CD4-positive, alpha-beta T cell treated with Interleukin-4 for 1 hour (primary cell): ENCODE measurements around the gene FCRLA.
"Not testable (repeated sequence)": the region's sequence is repeated elsewhere in the genome, so short reads cannot be mapped to it uniquely, and the experiment has no call there.

Source experiments
- DNase-seq, 2 donors: peaks; one replicate each; pipeline ENCODE4 v3.0.0-alpha.2; 2020 to 2022

Gene FCRLA

DNA sequence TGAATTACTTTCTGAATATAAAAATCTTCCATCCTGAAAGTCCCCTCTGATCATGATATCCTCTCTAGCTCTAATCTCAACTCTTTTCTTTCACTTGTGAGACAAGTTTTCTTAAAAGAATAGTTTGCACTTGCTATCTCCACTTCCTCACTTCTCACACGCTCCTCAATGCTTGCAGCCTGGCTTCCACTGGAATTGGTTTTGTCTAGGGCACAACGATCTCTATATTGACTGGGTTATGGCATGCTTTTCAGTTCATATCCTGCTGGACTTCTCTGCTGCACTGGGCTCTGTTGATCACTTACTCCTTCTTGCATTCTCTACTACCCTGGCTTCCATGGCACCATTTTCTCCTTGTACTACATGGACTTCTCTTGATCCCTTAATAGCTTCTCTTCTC lies 474 bp downstream of the FCRLA start:
- DNase-seq = no peak

DNA sequence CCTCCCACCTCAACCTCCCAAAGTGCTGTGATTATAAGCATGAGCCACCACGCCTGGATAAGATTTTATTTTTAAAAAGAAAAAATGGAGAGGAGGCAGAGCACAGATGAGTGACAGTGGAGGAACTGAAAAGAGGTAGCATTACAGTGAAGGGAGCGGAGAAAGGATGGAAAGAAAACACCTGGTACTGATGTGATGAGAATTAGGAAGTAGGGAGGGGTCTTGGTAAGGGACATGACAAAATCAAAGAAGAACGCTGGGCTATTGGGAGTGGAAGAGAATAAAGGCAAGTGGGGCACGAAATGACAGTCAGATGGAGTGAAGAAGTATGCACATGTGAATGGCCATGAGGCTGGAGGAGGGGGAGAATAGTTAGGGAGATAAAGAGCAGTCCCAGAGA lies 2.3 kb downstream of the FCRLA start:
- no peak for DNase-seq

DNA sequence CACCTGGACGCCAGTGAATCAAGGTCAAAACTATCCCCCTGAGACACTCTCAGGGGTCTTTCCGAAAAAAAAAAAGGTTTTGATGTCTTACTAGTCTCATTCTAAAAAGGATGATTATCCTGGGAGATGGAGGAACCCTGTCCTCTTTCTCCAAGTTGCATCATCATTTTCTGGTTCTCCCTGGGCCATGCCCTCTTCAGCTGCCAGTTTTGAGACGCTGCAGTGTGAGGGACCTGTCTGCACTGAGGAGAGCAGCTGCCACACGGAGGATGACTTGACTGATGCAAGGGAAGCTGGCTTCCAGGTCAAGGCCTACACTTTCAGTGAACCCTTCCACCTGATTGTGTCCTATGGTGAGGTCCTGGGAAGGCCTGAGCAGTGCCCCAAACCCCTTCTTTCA lies 3.5 kb downstream of the FCRLA start:
- no peak for DNase-seq

DNA sequence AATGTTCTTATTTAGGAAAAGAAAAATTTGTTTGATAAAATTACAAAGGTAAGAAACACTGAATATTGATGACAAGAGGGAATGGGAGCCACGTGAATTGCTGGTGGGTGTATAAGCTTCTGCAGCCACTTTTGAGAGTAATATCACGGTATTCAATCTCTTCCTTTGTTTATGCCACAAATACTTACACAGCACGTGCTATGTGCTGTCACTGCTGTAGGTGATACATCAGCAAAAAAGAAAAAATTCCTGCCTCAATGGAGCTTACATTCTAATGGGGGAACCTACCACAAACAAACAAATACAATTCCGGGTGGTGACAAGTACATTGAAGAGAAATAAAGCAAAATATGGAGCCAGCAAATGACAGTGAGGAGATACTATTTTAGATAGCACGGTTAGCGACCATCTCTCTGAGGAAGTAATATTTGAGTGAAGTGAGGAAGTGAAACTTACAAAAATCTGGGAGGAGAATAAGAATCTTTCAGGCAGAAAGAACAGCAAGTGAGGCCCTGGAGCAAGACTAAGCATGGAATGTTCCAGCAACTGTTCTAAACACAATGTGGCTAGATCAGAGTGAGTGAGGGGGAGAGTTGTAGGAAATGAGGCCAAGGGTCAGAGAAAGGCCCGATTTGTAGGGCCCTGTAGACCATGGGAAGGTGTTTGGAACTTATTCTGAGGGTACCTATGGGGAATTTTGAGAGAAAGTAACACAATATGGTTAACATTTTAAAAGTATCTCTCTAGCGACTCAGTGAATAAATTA lies 11.7 kb downstream of the FCRLA start:
- DNase-seq = no peak

DNA sequence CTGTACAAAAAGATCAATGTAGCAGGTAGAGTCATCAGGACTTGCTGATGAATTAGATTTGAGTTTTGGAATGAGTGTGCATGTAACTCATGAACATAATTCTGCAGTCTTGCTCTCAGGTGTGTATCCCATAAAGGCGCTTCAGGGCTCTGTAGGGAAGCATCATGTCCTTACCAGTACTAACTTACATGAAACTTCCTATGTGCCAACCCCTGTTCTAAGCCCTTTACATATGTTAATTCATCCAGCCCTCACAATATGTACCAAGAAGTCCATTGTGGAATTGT lies 12.2 kb downstream of the FCRLA start:
- no peak for DNase-seq

DNA sequence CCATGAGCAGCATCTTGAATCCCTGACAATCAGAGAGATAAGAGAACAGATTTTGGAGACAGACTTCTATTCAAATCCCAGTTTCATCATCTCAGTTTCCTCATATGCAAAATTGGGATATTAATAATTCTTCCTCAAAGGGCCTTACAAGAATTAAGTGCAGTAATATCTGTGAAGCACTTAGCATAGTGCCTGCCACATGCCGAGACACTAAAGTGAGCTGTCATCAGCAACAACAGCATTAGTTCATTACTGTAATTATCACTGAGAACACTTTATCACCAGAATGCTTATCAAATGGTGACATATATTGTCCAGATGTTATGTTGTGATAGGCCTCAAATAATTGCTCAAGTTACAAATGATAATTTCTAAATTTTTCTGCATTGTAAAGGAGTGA lies 13.4 kb downstream of the FCRLA start:
- no peak for DNase-seq

DNA sequence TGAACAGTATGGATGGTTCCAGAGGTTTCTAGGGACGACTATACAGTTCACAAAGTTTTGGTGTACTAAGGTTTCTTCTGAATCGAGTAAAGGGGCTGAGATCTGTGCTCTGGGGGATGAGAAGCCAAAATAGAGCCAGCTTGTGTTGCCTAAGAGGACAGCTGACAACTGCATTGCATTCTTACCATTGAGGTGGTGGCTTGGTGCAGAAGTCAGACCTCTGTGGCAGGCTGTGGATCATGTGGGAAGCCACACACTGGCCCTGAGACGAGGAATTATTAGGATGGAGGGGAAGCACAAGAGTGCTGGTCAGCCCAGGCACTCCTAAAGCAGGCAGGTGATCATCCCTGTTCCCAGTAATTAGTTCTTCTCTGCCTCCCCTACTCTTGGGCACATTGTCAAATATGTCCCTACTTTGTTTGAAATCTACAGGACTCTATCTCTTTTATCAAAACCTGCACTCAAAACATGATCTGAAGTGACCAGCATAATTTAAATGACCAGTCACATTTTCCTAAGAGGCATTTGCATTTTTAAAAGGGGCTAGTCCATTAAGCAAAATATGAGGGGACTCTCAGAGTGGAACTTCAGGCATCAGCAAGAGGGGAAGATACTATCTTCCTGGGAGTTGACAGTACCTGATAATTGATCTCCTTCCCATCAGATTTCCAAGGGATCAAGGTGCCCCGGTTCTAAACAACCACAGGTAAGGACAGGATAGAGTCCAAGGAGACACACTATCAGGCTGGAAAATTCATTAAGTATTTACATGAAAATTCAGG lies 14.1 kb downstream of the FCRLA start, which contains the start of gene FCRLB:
TSS of gene FCRLB (plus strand) at position 589 of the 782 bp plus-strand sequence. CDS start 1,129 bp downstream, outside the sequence.
- DNase-seq = no peak

DNA sequence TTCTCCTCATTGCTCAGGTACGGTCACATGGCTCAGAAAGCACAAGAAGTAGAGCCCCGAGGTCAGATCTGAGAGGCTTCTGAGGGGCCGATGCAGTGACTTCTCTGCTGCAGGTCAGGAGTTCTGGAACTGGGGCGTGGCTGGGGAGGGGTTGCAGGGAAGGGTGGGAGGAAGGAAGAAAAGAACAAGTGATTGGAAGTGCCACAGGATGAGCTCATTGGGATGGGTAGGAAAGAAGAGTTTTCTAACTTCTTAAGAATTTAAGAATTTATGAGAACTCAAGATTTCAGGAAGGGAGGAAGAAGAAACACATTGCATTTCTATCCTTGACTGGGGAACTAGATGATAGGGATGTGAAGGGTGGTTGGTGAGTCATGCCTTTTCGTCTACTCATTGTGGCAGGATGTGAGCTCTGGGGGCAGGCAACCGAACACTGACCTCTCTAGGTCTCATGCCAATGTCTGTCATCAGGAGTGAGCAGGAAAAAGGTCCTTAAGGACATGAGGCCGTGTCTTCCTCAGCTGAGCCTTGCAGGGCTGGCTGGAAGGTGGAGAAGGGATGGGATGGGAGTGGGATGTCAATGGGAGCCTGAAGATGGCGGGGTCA lies 14.8 kb downstream of the FCRLA start:
- peak in 1 of 2 donors; percentile 56 for DNase-seq

DNA sequence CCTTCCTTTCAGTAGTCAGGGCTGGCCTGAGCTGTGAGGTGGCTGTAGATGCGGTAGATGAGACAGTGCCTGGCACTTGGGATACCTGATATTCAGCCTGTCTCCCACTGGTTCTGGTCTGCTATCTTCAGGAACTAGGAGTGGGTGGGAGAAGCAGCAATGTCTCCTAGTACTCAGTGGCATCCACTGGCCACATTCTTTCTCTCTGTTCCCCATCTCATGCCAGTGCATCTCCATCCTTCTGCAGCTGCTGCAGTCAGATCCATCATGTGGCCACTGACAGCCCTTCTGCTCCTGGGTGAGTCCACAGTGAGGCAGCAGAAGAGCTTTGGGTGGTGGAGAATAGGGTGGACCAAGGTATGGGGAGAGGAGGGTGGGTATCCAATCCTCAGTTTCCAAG lies 15.4 kb downstream of the FCRLA start:
- no peak for DNase-seq

DNA sequence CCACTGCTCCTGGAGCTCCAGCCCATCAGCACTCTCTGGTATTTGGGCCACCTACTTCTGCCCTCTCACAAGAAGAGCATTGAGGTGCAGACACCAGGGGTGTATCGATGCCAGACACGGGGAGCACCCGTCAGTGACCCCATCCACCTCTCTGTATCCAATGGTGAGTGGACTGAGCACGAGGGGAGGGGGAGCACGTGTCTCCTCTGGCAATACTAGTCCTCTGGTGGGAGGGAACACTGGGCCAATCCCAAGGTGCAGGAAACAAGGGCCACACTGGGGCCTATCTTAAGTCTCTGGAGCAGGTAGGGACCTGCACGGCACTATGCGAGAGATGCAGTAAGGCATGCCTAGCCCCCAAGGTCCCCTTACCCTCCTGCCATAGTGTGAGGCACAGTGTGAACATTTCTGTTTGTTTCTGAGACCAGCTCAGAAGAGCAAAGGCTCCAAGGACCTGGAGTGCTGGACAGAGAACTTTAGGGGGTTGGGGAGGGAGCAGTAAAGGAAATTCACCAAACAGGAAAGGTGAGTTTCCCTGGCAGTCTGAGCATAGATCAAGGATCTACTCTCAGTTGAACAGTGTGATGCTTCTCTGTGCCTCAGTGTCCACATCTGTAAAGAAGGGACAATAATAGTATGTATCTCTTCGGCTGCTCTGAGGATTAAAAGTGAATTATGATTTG lies 16.6 kb downstream of the FCRLA start:
- no peak for DNase-seq

DNA sequence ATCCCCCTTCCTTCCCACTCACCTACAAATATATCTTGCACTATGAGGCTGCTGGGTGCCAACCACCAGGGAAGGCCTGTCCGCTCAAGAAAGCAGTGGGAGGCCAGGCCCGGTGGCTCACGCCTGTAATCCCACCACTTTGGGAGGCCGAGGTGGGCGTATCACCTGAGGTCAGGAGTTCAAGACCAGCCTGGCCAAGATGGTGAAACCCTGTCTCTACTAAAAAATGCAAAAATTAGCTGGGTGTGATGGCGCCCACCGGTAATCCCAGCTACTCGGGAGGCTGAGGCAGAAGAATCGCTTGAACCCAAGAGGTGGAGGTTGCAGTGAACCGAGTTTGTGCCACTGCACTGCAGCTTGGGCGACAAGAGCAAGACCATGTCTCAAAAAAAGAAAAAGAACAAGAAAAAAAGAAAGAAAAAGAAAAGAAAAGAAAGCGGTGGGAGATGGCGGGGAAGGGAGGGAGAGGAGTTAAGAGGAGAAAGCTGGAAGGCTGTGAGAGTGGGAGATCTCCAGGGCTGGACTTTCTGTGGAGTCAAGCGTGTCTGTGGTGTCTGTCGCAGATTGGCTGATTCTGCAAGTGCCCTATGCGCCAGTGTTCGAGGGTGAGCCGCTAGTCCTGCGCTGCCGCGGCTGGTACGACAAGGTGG lies 18.4 kb downstream of the FCRLA start:
- not testable (repeated sequence) for DNase-seq

DNA sequence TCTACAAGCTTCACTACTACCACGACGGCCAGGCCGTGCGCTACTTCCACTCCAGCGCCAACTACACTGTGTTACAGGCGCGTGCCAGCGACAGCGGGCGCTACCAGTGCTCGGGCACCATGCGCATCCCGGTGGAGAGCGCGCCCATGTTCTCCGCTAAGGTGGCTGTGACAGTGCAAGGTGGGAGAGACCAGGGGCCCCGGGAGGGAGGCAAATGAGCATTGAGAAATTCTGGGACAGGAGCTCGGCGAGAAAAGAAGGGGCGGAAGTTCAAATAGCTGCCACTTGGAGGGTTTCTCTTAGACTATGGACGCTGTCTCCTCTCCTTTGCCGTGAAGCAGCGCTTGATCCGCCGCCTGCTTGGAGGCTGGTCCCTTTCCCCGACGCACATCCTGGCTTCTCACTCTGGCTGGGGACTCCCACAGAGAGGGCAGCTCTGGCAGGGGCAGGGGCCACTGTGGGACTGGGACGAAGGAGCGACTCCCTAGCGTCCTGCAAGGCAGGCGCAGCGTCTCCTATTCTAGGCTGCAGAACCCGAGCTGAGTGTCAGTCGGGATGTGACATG lies 19.0 kb downstream of the FCRLA start:
- DNase-seq = peak in 1 of 2 donors; percentile 28

DNA sequence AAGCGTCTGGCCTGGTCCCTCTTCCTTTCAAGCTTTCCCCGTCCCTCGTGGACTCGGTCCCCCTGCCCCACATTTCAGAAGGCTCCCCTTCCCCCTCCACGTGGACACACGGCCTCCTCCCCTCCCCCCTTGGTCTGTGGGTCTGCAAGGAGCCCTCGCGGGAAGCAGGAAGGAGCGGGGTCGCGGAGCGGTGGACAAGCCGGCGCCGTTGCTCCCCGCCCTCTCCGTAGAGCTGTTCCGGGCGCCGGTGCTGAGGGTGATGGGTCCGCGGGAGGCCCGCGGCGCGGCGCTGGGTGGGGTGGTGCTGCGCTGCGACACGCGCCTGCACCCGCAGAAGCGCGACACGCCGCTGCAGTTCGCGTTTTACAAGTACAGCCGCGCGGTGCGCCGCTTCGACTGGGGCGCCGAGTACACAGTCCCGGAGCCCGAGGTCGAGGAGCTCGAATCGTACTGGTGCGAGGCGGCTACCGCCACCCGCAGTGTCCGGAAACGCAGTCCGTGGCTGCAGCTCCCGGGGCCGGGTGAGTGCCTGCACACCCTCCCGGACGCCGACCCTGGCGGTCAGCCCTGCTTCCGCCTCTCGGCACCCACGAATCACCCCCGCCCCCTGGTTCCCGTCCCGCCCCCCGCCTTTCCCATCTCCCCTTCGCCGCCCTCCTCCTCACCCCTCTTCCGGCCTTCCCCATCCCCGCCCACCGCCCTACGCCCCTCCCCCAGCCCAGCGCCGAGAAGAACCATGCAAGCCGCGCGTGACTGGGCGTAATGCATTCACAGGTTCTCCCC lies 19.6 kb downstream of the FCRLA start:
- peak; percentile 76 to 79 for DNase-seq

DNA sequence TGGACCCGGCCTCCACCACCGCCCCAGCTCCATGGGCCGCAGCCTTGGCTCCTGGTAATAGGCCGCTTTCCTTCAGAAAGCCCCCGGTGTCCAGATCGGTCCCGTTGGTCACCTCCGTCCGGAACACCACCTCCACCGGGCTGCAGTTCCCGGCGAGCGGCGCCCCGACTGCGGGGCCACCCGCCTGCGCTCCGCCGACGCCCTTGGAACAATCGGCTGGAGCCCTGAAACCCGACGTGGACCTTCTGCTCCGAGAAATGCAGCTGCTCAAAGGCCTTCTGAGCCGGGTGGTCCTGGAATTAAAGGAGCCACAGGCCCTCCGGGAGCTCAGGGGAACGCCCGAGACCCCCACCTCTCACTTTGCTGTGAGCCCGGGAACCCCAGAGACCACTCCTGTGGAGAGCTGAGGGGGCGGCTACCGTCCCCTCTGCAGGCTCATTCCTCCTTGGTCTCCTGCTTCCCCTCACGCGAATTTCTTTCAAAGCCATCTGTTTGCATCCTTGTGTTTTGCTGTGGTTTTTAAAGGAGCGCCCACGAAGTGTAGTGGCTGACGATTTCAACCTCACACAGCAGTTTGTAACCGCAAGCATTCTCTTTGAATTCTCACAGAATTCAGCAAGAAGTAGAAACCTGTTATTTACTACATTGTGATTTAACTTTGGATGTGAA lies 20.4 kb downstream of the FCRLA start:
- peak; percentile 32 to 67 for DNase-seq

DNA sequence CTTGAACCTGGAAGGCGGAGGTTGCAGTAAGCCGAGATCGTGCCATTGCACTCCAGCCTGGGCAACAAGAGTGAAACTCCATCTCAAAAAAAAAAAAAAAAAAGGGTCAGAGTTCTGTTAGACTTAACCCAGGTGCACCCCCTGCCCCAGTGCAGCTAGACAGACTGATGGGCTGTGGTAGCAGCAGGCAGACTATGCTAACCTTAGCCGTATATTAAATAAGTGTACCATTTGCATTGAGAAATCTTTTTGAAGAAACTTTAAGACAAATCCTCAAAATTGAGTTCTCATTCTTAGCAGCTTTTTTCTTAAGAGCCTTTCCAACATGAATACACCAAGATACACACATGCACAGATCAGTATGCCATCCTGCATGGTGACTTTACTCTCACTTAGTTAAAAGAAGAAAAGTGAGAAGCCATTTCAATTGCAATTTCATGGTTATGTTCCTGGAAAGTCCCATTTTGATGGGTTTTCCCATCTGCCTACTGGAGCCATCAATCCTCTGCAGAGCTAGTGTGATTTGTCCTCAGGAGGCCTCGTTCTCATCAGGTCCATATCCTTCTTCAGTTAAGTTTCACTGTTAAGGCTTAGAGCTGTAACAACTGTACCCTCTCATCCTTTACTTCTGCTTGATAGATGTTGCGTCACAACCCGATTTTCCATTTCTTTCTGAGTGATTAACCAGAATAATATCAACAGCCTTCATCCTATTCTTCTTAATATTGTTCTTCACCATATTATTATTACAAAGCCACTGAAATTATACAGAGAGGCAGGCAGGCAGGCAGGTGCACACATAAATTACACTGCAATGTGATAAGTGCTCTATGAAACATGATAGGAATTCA lies 21.6 kb downstream of the FCRLA start:
- DNase-seq = no peak

DNA sequence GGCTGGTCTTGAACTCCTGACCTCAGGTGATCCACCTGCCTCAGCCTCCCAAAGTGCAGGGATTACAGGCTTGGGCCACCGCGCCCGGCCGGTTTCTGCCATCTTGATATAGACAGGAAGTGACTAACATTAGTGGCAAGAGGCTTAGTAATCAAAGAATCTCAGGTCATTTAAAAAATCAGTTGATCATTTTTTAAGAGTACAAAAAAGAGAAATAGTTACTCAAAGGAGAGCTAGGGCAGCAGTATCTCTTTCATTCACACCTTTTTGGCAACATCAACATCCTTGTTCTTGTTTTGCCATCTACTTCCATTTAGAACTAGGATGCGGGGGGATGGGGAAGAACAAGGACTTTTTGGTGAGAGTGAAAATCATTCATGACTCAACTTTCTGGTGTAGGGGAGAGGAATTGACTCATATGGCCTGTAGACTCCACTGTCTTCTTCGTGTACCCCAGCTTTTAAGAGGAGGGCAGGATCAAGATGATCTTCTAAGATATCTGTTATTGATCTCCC lies 23.1 kb downstream of the FCRLA start:
- DNase-seq = no peak

DNA sequence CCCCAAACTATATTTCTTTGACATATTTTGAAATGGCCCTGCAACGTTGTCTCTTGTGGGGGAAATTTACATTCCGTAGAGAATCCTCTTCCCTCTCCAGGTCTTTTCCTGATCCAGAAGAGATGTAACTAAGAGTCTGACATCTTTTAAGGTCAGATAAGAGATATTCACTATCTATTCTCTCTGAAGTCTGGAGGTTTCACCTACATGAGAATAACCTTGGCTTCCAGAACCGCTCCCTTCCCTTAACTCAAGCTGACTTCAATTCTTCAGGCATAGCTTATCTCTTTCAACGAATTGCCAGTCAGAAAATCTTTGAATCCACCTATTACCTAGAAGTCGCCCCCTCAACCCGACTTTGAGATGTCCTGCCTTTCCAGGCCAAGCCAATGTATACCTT lies 24.2 kb downstream of the FCRLA start:
- DNase-seq = no peak

DNA sequence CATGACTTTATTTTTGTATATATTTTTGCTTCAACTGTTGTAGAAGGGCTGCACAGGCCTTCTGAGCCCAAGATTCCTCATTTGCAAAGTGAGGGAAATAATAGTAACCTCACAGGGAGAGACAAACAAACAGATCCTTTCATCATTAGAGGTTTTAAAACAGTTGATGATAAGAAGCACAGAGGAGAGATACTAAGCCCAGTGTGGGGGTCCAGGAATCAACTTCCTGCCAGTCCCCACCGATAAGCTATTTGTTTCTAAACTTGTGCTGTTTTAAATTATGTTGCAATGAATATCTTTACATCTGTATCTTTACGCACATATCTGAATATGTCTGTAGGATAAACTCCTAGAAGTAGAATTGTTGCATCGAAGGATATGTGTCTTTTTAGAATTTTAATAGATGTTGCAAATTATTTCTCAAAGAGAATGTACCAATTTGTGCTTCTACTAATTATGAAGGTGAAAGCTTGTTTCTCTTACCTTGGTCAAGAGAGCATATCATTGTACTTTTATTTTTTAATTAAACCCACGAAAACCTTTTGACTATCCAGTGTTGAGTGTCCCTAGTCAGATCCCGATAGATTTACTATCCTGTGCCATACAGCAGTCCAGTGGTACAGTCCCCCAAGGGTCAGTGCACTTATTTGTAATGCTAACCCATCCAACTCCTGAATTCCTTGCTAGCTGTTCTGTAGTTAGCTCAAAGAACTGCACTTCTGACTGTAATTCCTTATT lies 25.1 kb downstream of the FCRLA start:
- no peak for DNase-seq

DNA sequence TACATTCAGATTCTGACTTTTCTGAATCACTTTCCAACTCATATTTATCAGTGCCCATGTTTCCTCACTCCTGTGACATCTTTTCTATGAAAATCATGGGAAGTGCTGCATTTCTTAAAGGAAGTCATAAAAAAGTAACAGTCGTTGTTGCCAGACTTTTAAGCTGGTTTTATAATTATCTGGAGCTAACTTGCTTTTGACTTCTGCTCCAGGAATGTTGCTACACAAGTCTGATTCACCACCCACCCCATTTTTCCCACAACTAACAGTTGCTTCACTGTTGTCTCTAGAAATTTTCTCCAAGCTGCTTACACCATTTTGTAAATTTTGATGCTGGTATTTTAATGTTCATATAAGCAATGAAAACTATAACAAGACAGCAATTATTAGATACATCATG lies 26.5 kb downstream of the FCRLA start:
- no peak for DNase-seq
